SU-DHL-6 (cell line): ENCODE data around the gene CYP2B6.

Source experiments
- H2AFZ ChIP-seq: fragments of 200-600 bp; sonication (generic); 2 replicates; pipeline ENCODE4 v1.6.1; 2014; ENCODE audit warnings: low read depth, mild to moderate bottlenecking, moderate library complexity, mixed read lengths, antibody characterized with exemption, low read length; ENCODE audit not compliant: severe bottlenecking
- H3F3A ChIP-seq: fragments of 200-600 bp; shearing (Covaris generic); 2 replicates; pipeline ENCODE4 v1.6.0; 2016; ENCODE audit warnings: antibody characterized with exemption, mild to moderate bottlenecking; ENCODE audit not compliant: insufficient read depth
- H3K27ac ChIP-seq: fragments of 200-600 bp; sonication (generic); 2 replicates; pipeline ENCODE4 v1.5.1; 2016; ENCODE audit warnings: low read depth, mild to moderate bottlenecking, low read length, moderate library complexity, mixed read lengths
- H3K27me3 ChIP-seq: fragments of 200-600 bp; sonication (generic), shearing (Covaris generic); 2 replicates; pipeline ENCODE4 v1.6.0; 2014; ENCODE audit warnings: mild to moderate bottlenecking, low read length
- H3K36me3 ChIP-seq: fragments of 200-600 bp; sonication (generic); 2 replicates; pipeline ENCODE4 v1.6.1; 2014; ENCODE audit warnings: mild to moderate bottlenecking, low read length, mixed read lengths
- H3K4me2 ChIP-seq: fragments of 300-600, 200-600 bp; shearing (Covaris generic), sonication (generic); 2 replicates; pipeline ENCODE4 v1.6.0; 2014; ENCODE audit warnings: low read length, low read depth, mild to moderate bottlenecking; ENCODE audit not compliant: poor library complexity, severe bottlenecking
- H3K4me3 ChIP-seq: fragments of 200-600 bp; sonication (generic); 2 replicates; pipeline ENCODE4 v1.5.1; 2014; ENCODE audit warnings: antibody characterized with exemption, low read length, mild to moderate bottlenecking, mixed read lengths; ENCODE audit not compliant: insufficient read depth, poor library complexity, severe bottlenecking
- H3K79me2 ChIP-seq: fragments of 200-600 bp; sonication (generic); 2 replicates; pipeline ENCODE4 v1.6.1; 2014; ENCODE audit warnings: mild to moderate bottlenecking, low read length, moderate library complexity; ENCODE audit not compliant: insufficient read depth
- H3K9ac ChIP-seq: fragments of 200-600 bp; sonication (generic); 2 replicates; pipeline ENCODE4 v1.7.0; 2014; ENCODE audit warnings: mild to moderate bottlenecking, low read length
- H3K9me2 ChIP-seq: fragments of 200-600 bp; sonication (generic); replicated peaks from 2 replicates; pipeline ENCODE4 v1.6.1; 2014; ENCODE audit warnings: low read length; ENCODE audit not compliant: insufficient read depth
- H3K9me3 ChIP-seq: fragments of 200-600 bp; sonication (generic); 2 replicates; pipeline ENCODE4 v1.6.1; 2014; ENCODE audit warnings: low read length, mixed read lengths; ENCODE audit not compliant: insufficient read depth
- H4K20me1 ChIP-seq: fragments of 200-600 bp; sonication (generic); 2 replicates; pipeline ENCODE4 v1.6.1; 2014; ENCODE audit warnings: low read depth, mild to moderate bottlenecking, antibody characterized with exemption, low read length, moderate library complexity, mixed read lengths
- EZH2phosphoT487 ChIP-seq: fragments of 200-600 bp; sonication (generic), shearing (Covaris generic); conservative IDR thresholded peaks from 2 replicates; pipeline ENCODE4 v1.6.1; 2018; ENCODE audit warnings: mild to moderate bottlenecking, antibody characterized with exemption, low read length, moderate library complexity, mixed read lengths
- TF ChIP-seq, protein P1 (sequence below): fragments of 200-600 bp; sonication (generic); IDR thresholded peaks from one replicate; pipeline ENCODE4 v1.5.1; 2017; ENCODE audit warnings: antibody characterized with exemption, mild to moderate bottlenecking, low read length, moderate library complexity; ENCODE audit not compliant: insufficient read depth, poor library complexity, severe bottlenecking

Gene CYP2B6

DNA sequence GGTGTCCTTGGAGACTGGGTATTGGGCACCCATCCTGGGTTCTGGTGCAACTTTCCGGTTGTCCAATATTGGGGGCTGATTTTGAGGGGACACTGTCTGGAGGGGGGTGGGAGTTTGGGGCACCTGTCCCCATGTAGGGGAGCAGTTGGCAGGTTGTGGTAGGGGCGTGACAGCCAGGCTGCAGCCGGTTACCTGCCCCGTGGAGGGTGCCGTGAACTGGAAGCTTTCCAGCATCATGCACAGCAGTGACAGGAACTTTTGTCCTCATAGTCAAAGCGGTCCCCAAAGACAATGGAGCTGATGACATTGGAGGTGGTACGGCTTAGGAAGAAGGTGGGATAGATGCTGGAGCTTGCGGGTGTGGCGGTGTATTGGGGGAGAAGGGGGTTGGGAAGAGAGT, 34.3 kb downstream of the CYP2B6 start:
- H3K9ac ChIP-seq, result no peak overlapping the region
- H3K4me3 ChIP-seq, result no peak overlapping the region
- no peaks in the 10 kb centered on the region for H3F3A ChIP-seq
- no peak overlapping the region for H3K27ac ChIP-seq
- no peaks in the 10 kb centered on the region for H3K9me3 ChIP-seq
- TF ChIP-seq, protein P1, sequence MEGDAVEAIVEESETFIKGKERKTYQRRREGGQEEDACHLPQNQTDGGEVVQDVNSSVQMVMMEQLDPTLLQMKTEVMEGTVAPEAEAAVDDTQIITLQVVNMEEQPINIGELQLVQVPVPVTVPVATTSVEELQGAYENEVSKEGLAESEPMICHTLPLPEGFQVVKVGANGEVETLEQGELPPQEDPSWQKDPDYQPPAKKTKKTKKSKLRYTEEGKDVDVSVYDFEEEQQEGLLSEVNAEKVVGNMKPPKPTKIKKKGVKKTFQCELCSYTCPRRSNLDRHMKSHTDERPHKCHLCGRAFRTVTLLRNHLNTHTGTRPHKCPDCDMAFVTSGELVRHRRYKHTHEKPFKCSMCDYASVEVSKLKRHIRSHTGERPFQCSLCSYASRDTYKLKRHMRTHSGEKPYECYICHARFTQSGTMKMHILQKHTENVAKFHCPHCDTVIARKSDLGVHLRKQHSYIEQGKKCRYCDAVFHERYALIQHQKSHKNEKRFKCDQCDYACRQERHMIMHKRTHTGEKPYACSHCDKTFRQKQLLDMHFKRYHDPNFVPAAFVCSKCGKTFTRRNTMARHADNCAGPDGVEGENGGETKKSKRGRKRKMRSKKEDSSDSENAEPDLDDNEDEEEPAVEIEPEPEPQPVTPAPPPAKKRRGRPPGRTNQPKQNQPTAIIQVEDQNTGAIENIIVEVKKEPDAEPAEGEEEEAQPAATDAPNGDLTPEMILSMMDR, result no peak
- TF ChIP-seq EZH2phosphoT487, result no peak
- no peaks in the 10 kb centered on the region for H4K20me1 ChIP-seq
- no peaks in the 10 kb centered on the region for H3K36me3 ChIP-seq
- H2AFZ ChIP-seq, result no peak overlapping the region
- no peaks in the 10 kb centered on the region for H3K27me3 ChIP-seq
- no peak overlapping the region for H3K4me2 ChIP-seq
- no peaks in the 10 kb centered on the region for H3K9me2 ChIP-seq
- H3K79me2 ChIP-seq, result no peaks in the 10 kb centered on the region

DNA sequence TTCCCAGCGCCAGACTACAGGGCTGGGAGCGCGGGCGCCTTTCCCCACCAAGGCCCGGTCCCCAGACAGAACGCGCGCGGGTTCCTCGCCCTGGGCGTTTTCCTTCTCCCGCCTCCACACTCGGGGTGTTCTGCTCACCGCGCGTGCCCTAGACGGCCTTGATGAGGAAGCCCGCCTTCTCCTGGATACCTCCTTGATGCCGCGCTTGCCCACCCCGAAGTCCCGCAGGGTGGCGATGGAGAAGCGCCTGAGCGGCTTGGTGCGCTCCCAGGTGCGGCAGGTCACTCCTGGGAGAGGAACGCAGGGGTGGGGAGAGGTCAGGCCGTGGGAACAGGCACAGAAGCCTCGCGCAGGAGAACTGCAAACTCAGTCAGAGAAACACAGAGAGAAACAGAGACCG, 34.8 kb downstream of the CYP2B6 start:
- H3K4me3 ChIP-seq, result no peak overlapping the region
- no peak overlapping the region for H3K27ac ChIP-seq
- no peaks in the 10 kb centered on the region for H3K27me3 ChIP-seq
- TF ChIP-seq EZH2phosphoT487, result no peak
- TF ChIP-seq, protein P1, result no peak
- no peak overlapping the region for H3K9ac ChIP-seq
- H3K4me2 ChIP-seq, result no peak overlapping the region
- H3K36me3 ChIP-seq, result no peaks in the 10 kb centered on the region
- no peaks in the 10 kb centered on the region for H3K9me3 ChIP-seq
- no peak overlapping the region for H2AFZ ChIP-seq
- no peaks in the 10 kb centered on the region for H3F3A ChIP-seq
- H3K79me2 ChIP-seq, result no peaks in the 10 kb centered on the region
- no peaks in the 10 kb centered on the region for H4K20me1 ChIP-seq
- H3K9me2 ChIP-seq, result no peaks in the 10 kb centered on the region

- no peaks in the 10 kb centered on the region for H3K9me2 ChIP-seq
- H3K4me3 ChIP-seq, result no peak overlapping the region
- no peaks in the 10 kb centered on the region for H4K20me1 ChIP-seq
- no peaks in the 10 kb centered on the region for H3K9me3 ChIP-seq
- H3F3A ChIP-seq, result no peaks in the 10 kb centered on the region
- H3K4me2 ChIP-seq, result no peak overlapping the region
- H3K79me2 ChIP-seq, result no peaks in the 10 kb centered on the region
- TF ChIP-seq EZH2phosphoT487, result no peak
- TF ChIP-seq, protein P1, result no peak
- H3K27ac ChIP-seq, result no peak overlapping the region
- H3K36me3 ChIP-seq, result no peaks in the 10 kb centered on the region
- no peak overlapping the region for H3K9ac ChIP-seq
- H3K27me3 ChIP-seq, result no peaks in the 10 kb centered on the region
- no peak overlapping the region for H2AFZ ChIP-seq
These were observed 36.3 kb downstream of the CYP2B6 start for GRCh38 chr19:41027273-41027967.
